ENCODE measurements around the gene FUOM.

DNA sequence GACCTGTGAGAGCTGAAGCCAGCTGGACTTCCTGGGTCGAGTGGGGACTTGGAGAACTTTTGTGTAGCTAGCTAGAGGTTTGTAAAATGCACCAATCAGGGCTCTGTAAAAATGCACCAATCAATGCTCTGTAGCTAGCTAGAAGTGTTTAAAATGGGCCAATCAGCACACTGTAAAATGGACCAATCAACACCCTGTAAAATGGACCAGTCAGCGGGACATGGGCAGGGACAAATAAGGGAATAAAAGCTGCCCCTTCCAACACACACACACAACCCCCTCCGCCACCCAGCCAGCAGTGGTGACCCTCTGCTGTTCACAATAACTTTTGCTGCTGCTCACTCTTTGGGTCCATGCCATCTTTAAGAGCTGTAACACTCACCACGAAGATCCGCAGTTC lies 42.0 kb downstream of the FUOM start:
- TF ChIP-seq CTCF (IDR thresholded peaks at IDR 0.05) = no peak
- TF ChIP-seq POLR2A (IDR thresholded peaks at IDR 0.05) = no peak
